MG63 (cell line): ENCODE measurements around the gene NCKAP5. TPM values are rescaled to one million over a fixed set of nuclear protein-coding genes. Genes with fewer than 3 reads are reported as not detected.

Experiments used
- DNase-seq: peaks from one replicate; pipeline ENCODE4 v3.0.0-alpha.2; 2020
- H3K27me3 ChIP-seq: fragments of 250-450 bp; sonication (Bioruptor Pico); 2 replicates; pipeline ENCODE4 v1.5.1; 2020; ENCODE audit warnings: mild to moderate bottlenecking, moderate library complexity
- H3K36me3 ChIP-seq: fragments of 250-450 bp; sonication (Bioruptor Pico); 2 replicates; pipeline ENCODE4 v1.5.1; 2020; ENCODE audit warnings: mild to moderate bottlenecking, moderate library complexity
- H3K4me3 ChIP-seq: fragments of 250-450 bp; sonication (Bioruptor Pico); 2 replicates; pipeline ENCODE4 v1.5.1; 2020; ENCODE audit warnings: mild to moderate bottlenecking, moderate library complexity
- H3K9me3 ChIP-seq: fragments of 250-450 bp; sonication (Bioruptor Pico); 2 replicates; pipeline ENCODE4 v1.5.1; 2020; ENCODE audit warnings: mild to moderate bottlenecking, moderate library complexity
- total RNA-seq: library from RNA; depleted of rRNA; stranded (reverse); fragments of >200 nt; shearing (Covaris generic); gene quantifications from 2 replicates; pipeline ENCODE4 v1.2.3, GENCODE V29; 2014; ENCODE audit warnings: low replicate concordance

Gene NCKAP5
- total RNA-seq, 1 experiment from 2014 or later = not detected

GRCh38 chr2:132645722-132646539 lies 922.3 kb downstream of the NCKAP5 start:
- no peaks in the 10 kb centered on the region for H3K9me3 ChIP-seq
- DNase-seq = no peak
- H3K27me3 ChIP-seq = no peaks in the 10 kb centered on the region
- no peak overlapping the region for H3K4me3 ChIP-seq
- no peaks in the 10 kb centered on the region for H3K36me3 ChIP-seq

GRCh38 chr2:132645176-132645575 lies 923.1 kb downstream of the NCKAP5 start:
- DNase-seq = no peak
- H3K4me3 ChIP-seq = no peak overlapping the region
- no peaks in the 10 kb centered on the region for H3K9me3 ChIP-seq
- H3K27me3 ChIP-seq = no peaks in the 10 kb centered on the region
- H3K36me3 ChIP-seq = no peaks in the 10 kb centered on the region

DNA sequence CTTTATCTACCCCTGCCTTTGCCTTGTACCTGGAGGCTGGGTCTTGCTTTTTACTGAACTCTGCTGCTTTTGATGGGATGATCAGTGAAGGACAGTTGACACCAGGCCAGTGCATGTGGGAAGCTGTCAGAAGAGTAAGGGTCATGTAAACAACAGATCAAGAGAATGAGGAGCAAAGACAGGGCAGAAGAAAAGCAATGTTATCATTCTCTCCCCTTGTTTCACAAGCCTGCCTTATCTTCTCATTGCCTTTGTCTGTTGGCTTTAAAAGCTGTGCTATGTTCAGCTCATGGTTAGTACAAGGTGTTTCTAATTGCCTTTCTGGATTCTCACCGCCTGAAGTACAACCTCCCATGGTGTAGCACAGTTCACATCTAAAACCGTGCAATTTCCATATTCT lies 925.8 kb downstream of the NCKAP5 start:
- Histone ChIP-seq H3K27me3 (no peaks in the 10 kb centered on the region), H3K36me3 (no peaks in the 10 kb centered on the region), H3K9me3 (no peaks in the 10 kb centered on the region), H3K4me3 (no peak overlapping the region)
- DNase-seq = no peak

- H3K27me3 ChIP-seq = no peaks in the 10 kb centered on the region
- H3K36me3 ChIP-seq = no peaks in the 10 kb centered on the region
- H3K4me3 ChIP-seq = no peak overlapping the region
- DNase-seq = no peak
- no peaks in the 10 kb centered on the region for H3K9me3 ChIP-seq
These were observed 926.4 kb downstream of the NCKAP5 start for GRCh38 chr2:132641819-132642218.

DNA sequence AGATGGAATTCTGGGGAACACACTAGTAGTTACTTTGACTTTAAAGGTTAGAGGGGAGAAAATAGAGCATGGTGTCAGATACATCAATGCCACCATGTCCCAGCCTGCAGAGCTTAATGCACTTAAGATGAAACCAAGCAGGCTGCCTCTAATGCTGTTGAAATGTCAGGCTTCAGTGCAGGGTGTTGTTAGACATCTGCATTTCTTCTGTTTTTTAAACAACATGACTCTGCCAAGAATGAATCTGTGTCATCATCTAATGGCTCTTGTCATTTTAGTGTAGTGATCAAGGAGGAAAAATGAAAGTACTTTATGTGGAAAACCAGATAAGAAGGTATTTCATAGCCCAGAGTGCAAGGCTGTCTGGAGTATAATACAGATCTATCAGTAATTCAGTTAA lies 928.1 kb downstream of the NCKAP5 start:
- H3K36me3 ChIP-seq = no peaks in the 10 kb centered on the region
- no peaks in the 10 kb centered on the region for H3K9me3 ChIP-seq
- H3K27me3 ChIP-seq = no peaks in the 10 kb centered on the region
- no peak for DNase-seq
- no peak overlapping the region for H3K4me3 ChIP-seq

GRCh38 chr2:132638313-132639040 lies 929.8 kb downstream of the NCKAP5 start:
- Histone ChIP-seq H3K9me3 (no peaks in the 10 kb centered on the region), H3K4me3 (no peak overlapping the region), H3K36me3 (no peaks in the 10 kb centered on the region), H3K27me3 (no peaks in the 10 kb centered on the region)
- no peak for DNase-seq

GRCh38 chr2:132636346-132636745 lies 931.9 kb downstream of the NCKAP5 start:
- no peak overlapping the region for H3K4me3 ChIP-seq
- no peaks in the 10 kb centered on the region for H3K9me3 ChIP-seq
- H3K27me3 ChIP-seq = no peaks in the 10 kb centered on the region
- no peaks in the 10 kb centered on the region for H3K36me3 ChIP-seq
- no peak for DNase-seq

- Histone ChIP-seq H3K36me3 (no peaks in the 10 kb centered on the region), H3K4me3 (no peak overlapping the region)
- no peak for DNase-seq
These were observed 934.6 kb downstream of the NCKAP5 start for GRCh38 chr2:132633635-132634034.

GRCh38 chr2:132632000-132632649 lies 936.1 kb downstream of the NCKAP5 start:
- DNase-seq = peak; percentile 82
- Histone ChIP-seq H3K36me3 (no peaks in the 10 kb centered on the region), H3K27me3 (no peaks in the 10 kb centered on the region), H3K9me3 (no peaks in the 10 kb centered on the region), H3K4me3 (no peak overlapping the region)

More at GRCh38 chr2:132633635-132634034, 934.6 kb downstream of the NCKAP5 start:
- Histone ChIP-seq H3K27me3 (no peaks in the 10 kb centered on the region), H3K9me3 (no peaks in the 10 kb centered on the region)

DNA sequence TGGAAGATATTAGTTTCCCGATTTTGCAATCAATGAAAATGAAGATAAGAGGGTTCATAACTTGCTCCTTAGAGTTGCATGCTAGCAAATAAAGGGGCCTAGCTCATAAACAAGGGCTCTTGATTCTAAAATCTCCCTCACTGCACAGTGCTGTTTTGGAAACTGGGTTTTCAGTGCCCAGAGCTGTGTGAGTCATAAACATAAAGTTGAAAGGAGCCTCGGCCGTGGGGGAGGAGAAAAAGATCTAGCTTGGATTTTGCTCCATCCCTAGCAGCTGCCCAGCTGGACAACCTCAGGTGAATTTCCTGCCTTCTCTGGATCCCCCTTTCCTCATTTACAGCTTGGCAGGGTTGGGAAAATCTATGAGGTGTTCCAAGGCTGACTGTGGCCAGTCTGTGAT lies 940.7 kb downstream of the NCKAP5 start:
- peak; percentile 13 for DNase-seq
- H3K4me3 ChIP-seq = no peak overlapping the region
- H3K36me3 ChIP-seq = no peaks in the 10 kb centered on the region
- H3K27me3 ChIP-seq = no peaks in the 10 kb centered on the region
- no peaks in the 10 kb centered on the region for H3K9me3 ChIP-seq

- H3K27me3 ChIP-seq = no peaks in the 10 kb centered on the region
- no peaks in the 10 kb centered on the region for H3K36me3 ChIP-seq
- DNase-seq = peak; percentile 77
- no peaks in the 10 kb centered on the region for H3K9me3 ChIP-seq
- H3K4me3 ChIP-seq = no peak overlapping the region
These were observed 945.0 kb downstream of the NCKAP5 start for GRCh38 chr2:132623096-132623839.
